GM04504 (cell line): ENCODE data around the gene ZNF865.

Experiments
- DNase-seq: peaks from one replicate; pipeline ENCODE4 v3.0.0-alpha.2; 2012; ENCODE audit warnings: low read depth

Gene ZNF865

GRCh38 chr19:55644842-55645511, 39.5 kb downstream of the ZNF865 start:
- DNase-seq, result no peak

GRCh38 chr19:55645512-55645881, 40.0 kb downstream of the ZNF865 start:
- DNase-seq, result no peak

- no peak for DNase-seq
These were observed 41.7 kb downstream of the ZNF865 start for GRCh38 chr19:55646889-55647731.

GRCh38 chr19:55647732-55648584, 42.5 kb downstream of the ZNF865 start, which contains the start of gene CCDC106:
Gene CCDC106 (plus strand): TSS chr19:55648212. CDS start chr19:55649047, 835 bp downstream.
- DNase-seq, result no peak

- no peak for DNase-seq
These were observed 43.3 kb downstream of the ZNF865 start for GRCh38 chr19:55648585-55649267.

- no peak for DNase-seq
These were observed 44.0 kb downstream of the ZNF865 start for GRCh38 chr19:55649268-55650125.

- no peak for DNase-seq
These were observed 44.7 kb downstream of the ZNF865 start for GRCh38 chr19:55650126-55650557.

- DNase-seq, result no peak
These were observed 45.3 kb downstream of the ZNF865 start for GRCh38 chr19:55650602-55651230.

GRCh38 chr19:55651236-55651635, 45.8 kb downstream of the ZNF865 start:
- DNase-seq, result no peak

- no peak for DNase-seq
These were observed 47.1 kb downstream of the ZNF865 start for GRCh38 chr19:55652311-55653128.

- DNase-seq, result peak; percentile 99
These were observed 48.3 kb downstream of the ZNF865 start for GRCh38 chr19:55653651-55654322.

GRCh38 chr19:55654323-55654867, 48.9 kb downstream of the ZNF865 start:
- peak; percentile 100 for DNase-seq

- peak; percentile 81 for DNase-seq
These were observed 49.6 kb downstream of the ZNF865 start, which contains the start of gene U2AF2 for GRCh38 chr19:55654868-55655647. Gene U2AF2 (plus strand): TSS chr19:55655035. CDS start chr19:55655105, 70 bp downstream.

- DNase-seq, result no peak
These were observed 50.2 kb downstream of the ZNF865 start for GRCh38 chr19:55655648-55656040.

GRCh38 chr19:55656552-55656951, 51.1 kb downstream of the ZNF865 start:
- no peak for DNase-seq

GRCh38 chr19:55656988-55657747, 51.7 kb downstream of the ZNF865 start:
- DNase-seq, result no peak
